Activated T-cell treated with anti-CD3 and anti-CD28 coated beads, Interleukin-2, amount 50 U/mL, for 1 hour (primary cell): ENCODE results near the gene AAGAB.
"Not testable (repeated sequence)": the region's sequence is repeated elsewhere in the genome, so short reads cannot be mapped to it uniquely, and the experiment has no call there.

ENCODE experiments used
- DNase-seq: peaks from one replicate; pipeline ENCODE4 v3.0.0-alpha.2; 2020

Gene AAGAB

DNA sequence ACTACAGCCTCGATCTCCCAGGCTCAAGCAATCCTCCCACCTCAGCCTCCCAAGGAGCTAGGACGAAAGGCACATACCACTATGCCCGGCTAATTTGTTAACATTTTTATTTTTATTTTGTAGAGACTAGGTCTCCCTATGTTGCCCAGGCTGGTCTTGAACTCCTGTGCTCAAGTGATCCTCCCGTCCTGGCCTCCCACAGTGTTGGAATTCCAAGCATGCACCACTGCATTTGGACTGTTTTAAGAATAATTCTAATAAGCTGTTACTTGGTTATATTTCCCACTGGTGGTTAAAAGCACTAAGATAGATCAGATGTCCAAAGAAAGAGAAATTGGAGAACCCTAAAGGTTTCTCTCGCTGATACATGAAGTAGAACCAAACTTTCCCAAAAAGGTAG is 3.1 kb downstream of the AAGAB start:
- DNase-seq, result no peak

DNA sequence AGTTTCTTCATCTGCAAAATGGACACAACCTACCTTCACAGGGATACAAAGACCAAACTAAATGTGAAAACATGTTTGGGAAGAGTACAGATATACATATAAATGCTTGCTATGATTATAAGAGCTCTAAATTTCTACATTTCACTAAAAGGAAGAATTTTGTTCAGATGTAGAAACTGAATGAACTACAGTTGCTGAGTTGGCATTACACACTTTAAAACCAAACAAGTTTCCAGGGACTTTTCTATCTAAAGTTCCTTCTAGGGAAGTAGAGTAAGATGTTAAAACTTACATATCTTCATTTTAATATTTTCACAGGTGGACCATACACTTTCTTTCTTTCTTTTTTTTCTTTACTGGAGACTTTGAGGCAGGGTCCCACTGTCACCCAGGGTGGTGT is 4.6 kb downstream of the AAGAB start:
- no peak for DNase-seq

DNA sequence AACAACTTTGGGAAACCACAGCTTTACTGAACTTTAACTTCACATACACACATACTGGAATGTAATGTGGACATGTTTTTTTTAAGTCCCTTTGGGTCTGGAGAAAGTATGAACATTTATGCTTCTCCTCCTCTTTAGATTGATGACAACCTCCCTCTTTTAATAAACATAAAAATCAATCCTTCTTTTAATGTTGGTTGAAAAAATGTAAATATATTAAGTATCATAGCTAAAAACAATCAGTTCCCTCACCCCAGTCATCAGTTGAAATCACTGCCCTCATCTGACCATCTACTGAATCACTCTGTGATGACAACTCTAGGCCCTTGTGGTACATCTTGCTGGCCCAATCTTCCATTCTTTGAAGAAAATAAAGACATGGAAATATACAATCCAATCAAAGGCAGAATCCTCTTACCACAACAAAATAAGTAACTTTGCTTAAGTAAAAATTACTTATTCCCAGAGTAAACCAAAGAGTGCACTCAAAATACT is 6.4 kb downstream of the AAGAB start:
- DNase-seq, result no peak

DNA sequence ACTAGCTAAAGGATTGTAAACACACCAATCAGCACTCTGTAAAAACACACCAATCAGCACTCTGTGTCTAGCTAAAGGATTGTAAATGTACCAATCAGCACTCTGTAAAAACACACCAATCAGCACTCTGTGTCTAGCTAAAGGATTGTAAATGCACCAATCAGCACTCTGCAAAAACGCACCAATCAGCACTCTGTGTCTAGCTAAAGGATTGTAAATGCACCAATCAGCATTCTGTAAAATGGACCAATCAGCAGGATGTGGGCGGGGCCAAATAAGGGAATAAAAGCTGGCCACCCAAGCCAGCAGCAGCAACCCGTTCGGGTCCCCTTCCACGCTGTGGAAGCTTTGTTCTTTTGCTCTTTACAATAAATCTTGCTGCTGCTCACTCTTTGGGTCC is 7.9 kb downstream of the AAGAB start:
- DNase-seq, result not testable (repeated sequence)

DNA sequence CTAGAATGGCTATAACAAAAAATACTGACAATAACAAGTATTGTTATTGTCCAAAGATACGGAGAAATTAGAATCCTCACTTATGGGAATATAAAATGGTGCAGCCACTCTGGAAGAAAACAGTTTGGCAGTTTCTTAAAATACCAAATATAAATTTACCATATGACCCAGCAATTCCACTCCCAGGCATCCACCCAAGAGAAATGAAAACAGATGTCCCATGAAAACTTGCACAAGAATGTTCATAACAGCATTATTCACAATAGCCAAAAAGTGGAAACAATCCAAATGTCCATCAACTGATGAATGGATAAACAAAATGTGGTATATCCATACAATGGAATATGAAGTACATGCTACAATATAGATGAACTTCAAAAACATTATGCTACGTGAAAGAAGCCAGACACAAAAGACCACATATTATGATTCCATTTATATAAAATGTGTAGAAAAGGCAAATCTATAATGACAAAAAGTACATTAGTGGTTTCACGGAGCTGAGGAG is 9.4 kb downstream of the AAGAB start:
- no peak for DNase-seq

DNA sequence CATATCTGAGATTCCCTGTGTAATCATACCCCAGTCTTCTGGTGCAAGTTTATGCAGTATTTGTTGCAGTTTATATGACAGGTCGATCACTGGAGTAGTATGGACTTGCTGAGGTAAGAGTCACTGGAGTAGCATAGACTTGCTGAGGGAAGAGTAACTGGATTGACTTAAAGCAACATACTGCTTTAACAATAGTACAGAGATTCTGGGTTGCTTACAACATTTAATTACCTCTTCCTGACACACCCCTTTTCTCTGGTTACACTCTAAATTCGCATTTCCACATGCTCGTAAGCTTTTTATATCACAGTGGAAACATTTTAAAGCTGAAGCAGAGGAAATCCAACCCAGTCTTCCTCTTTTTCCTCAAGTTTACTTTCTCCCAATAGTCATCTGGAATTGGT is 11.8 kb downstream of the AAGAB start:
- no peak for DNase-seq

DNA sequence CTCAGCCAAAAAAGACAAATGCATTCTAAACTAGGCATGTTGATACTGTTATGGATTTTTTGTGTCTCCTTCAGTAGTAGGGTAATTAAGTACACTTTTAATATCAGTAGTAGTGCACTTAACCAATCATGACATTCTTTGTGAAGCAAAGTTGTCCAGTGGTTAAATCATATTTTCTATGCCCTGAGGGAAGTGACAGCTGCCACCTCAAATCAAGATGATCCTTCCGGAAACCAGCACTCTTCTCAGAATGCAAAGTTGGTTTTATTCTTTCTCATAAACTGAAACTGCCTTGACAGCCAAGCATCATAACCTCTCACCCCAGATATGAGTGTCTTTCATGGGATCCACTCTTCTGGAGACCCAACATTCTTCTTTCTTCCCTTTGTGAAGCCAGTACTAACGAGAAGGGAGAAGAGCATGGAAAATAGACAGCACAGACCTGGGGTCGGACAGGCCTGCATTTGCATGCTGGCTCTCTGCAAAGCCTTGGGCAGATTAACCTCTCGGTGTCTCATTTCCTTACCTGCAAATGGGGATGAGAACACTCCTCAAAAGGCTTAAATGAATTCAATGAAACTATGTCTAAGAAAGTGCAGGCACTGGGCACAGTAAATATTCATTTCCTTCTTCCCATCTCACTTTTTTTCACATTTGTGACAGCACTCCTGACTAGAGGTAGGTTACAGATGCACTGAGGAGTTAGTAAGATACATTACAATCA is 13.2 kb downstream of the AAGAB start:
- no peak for DNase-seq

DNA sequence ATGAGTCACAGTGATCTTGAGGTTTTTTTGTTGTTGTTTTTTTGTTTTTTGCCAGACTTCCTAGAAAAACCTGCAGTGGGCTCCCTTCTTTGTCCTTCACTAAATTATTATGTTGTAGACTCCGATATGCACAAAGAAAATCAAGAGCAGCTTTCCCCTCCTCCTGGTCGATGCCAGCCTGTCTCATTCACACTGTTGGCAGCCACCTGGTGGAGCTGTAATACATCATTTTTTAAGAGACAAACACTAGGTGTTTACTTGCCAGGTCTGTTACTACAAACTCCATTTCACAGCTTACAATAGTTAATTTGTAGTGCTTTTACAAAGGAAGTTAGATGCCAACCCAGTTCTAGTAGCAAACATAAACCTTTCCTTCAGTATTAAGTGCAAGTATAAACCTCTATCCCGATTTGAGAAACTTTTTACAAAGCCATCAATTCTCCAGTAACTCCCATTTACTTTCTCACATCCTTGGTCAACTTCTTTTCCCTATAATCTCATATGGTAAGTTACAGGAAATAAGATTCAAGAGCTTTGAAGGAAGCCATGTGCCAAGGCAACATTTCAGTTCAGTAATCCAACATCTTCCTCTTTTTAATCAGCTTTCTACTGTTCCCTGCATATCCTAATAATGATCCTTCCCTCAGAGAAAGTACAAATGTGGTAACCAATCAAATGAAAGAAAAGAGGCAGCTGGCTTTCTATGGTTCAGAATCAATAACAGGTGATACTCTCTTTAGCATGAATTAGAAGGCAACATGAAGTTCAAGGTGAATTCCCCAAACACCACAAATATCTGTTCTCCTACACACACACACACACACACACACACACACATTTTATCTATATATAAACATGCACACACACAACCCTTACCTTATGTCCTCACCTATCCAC is 14.0 kb downstream of the AAGAB start:
- DNase-seq, result peak; percentile 32

DNA sequence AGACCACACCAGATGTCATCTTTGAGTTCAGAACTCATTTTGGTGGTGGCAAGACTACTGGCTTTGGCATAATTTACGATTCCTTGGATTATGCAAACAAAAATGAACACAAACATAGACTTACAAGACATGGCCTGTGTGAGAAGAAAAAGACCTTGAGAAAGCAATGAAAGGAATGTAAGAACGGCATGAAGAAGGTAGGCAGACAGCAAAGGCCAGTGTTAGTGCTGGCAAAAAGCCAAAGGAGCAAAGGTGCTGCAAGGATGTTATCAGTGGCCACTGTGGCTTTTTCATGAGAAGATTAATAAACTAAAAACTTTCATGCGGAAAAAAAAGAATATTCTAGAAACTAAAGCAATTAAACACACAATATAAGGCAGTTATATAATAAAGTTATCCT is 21.9 kb downstream of the AAGAB start:
- no peak for DNase-seq

DNA sequence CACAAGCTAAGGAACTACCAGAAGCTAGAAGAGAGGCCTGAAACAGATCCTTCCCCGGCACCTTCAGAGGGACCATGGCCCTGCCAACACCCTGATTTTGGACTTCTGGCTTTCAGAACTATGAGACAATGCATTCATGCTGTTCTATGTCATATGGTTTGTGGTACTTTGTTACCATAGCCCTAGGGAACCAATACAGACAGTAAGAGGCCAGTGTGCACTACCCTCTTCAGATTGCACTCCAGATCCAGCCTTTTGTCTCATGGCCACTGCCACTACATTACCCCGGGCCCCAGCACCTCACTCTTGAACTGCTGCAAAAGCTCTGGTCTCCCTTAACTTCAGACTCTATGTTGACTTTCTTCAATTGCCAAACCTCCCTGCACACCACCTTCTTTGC is 24.0 kb downstream of the AAGAB start:
- DNase-seq, result no peak

DNA sequence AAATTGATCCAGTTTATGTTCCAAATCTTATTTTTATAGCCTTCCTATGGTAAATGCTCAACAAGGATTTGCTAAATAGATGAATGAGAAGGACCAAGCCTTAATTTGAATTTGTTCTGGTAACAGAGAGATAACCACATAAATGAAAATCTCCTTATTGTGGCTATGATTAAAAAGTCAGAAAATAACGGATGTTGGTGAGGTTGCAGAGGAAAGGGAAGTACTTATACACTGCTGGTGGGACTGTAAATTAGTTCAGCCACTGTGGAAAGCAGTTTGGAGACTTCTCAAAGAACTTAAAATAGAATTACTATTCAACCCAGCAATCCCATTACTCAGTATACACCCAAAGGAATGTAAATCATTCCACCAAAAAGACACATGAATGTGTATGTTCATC is 26.2 kb downstream of the AAGAB start:
- DNase-seq, result no peak

DNA sequence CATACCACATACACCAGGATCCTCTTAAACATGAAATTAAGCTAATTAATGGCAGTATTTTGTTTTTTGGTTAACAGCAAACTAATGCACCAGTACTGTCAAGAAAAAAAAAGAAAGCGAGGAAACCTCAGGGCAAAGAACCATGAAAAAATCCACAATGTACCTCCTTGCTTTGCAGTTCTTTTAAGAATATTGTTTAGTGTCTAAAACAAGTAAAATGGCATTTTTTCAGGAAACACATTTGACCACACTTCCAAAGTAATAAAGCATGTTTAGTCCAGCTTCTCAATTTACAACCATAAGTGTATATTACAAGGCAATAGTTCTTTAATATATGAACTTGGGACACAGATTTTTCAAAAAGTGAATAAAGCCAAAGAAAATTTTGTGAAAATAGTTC is 26.6 kb downstream of the AAGAB start:
- no peak for DNase-seq

DNA sequence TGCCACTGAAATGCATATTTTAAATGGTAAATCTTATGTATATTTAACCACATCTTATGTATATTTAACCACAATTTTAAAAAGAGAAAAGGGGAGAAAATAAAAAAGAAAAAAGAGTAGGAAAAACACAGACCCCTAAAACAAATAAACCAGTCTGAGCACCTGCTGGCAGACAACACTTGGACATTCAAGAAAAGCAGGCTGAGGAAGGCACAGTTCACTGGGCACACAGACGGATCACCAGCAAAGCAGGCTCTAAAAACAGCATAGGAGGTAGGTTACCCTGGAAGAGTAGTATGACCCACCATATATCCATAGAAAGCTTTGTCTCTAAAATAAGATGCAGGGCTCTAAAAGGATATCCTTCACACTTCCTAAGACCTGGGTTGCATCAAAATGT is 27.0 kb downstream of the AAGAB start:
- DNase-seq, result no peak

DNA sequence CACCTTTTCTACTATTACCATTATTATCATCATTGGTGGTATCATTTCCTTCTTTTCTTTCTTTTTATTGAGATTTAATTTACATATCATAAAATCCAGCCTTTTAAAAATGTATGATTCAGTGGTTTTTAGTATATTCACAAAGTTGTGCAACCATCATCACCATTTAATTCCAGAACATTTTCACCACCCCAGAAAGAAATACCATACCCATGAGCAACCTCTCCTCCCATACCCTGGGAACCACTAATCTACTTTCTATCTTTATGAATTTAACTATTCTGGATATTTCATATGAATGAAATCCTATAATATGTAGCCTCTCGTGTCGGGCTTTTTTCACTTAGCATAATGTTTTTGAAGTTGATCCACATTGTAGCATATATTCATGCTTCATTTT is 29.1 kb downstream of the AAGAB start:
- no peak for DNase-seq

DNA sequence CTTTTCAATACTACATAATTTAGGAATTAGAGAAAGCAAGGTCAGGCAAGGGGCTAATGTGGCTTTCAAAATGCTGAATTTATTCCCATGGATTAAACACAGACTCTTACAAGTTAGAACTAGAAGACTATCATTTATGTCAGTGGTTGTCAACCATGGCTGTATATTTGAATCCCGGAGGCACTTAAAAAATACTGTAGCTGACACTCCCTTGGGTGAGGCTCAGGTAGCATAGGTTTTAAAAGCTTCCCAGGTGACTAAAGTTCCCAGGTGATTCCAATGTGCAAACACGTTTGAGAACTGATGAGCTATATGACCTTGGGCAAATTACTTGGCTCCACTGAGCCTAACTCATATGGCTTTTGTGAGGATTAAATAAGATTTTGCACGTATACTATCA is 29.6 kb downstream of the AAGAB start:
- no peak for DNase-seq

DNA sequence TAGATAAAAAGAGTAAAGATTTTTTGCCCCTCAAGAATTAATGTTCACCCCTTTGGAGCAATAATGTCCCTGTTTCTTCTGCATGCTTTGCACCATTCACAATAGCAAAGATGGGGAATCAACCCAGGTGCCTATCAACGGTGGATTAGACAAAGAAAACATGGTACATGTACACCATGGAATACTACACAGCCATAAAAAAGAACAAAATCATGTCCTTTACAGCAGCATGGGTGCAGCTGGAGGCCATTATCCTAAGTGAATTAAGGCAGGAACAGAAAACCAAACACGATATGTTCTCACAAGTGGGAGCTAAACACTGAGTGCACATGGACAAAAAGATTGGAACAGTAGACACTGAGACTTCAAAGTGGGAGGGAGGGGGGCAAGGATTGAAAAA is 35.2 kb downstream of the AAGAB start:
- no peak for DNase-seq

DNA sequence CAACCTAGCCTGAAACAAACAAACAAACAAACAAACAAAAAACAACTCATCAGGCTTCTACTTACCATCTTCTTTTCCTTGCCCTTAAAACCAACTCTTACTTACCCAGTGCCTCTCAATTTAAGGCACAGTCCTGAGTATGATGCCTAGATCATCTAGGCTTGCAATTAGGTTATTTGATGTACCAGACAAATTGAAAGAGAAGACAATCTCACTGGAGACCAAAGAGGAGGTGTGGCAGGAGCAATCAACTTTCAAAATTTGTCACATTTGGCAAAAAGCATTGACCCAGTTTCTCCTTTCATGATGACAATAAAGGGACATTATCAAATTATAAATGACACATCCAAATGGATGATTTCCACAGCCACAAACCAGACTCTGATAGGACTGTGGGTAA is 36.0 kb downstream of the AAGAB start:
- DNase-seq, result no peak

DNA sequence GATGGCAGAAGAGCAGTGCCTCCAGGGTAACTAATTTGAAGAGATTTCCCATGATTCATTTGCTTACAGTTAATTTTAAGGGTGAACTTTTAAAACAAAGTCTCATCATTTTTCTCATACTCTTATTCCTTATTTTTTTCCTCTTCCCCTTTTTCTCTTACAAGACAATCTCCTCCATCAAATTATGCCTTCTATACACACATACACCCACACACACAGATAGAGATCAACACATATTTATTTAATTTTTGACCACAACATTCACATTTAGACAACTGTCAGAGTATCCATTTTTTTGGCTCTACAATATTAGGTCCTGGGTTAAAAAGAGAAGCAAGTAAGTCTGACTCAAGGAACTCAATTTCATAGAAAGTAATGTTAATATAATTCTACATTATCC is 37.6 kb downstream of the AAGAB start:
- no peak for DNase-seq

DNA sequence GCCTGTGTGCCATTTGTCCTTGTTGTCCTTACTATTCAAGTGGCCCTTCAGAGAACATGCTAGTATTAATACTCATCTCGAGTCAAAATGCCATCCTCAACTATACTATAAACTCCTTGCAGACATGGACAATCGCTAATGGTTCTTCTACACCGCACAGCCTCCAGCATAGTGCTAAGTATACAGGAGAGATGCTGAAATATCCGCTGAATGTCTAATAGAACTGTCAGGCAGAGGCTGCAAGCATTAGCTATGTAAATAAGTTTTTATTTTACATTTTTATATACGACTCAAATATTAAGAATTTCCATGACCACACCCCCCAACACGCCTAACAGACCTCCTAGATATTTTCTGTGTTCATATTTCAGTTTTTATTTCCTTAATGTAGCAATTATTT is 39.4 kb downstream of the AAGAB start:
- DNase-seq, result no peak

DNA sequence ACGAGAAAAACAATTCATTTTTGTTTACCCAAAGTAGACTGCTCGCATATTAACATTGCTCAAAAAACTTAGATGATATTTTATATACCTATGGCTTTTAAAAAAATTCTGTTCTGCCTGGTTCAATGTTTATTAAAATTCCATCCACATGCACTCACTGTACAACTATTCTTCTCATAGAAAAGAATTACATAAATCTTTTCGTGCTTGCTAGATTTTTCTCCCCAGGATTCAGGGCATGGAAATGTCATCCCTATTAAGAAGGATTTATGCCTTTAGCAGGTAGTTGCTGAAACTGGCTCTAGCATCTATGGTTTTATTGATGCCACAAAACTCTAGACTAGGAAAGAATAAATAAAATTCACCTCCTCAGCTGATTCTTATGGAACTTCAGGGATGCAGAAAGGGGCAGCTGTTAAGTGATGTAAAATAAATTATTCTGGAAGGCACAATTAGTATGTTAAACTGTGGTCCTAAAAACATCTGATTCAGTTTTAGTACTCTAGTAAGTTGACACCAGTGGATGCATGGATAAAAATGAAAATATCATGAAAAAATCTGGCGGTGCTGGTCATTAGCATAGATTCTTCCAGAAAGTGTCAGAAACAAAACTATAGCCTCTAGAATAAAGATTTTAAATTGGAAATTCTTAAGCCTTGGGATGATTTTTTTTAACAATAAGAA is 41.6 kb downstream of the AAGAB start:
- no peak for DNase-seq

DNA sequence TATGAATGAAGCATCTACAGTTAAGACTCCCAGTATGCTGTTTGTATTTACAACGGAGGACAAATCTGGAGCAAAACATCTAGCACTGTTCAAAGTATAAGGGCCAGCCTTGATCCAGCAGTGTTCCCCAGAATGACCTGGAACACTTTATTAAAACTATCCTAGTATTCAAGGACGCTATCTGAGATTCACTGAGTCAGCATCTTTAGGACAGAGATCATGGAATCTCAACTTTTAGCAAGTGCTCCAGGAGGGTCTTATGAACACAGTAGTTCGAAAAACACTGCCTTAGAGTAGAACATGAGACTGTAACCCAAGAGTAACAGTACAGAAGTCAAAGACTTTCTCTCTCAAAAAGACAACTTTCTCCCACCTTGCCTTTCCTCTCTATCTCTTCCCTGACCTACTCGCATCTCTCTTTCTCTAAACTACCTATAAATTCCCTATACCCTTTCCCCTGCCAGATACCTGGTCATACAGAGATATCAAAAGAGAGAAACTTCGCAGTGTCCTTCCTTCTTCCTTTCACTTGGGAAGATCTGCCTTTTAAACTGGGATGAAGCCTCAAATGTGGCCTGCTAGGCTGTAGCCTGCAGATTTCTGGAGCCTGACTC is 43.8 kb downstream of the AAGAB start:
- no peak for DNase-seq

DNA sequence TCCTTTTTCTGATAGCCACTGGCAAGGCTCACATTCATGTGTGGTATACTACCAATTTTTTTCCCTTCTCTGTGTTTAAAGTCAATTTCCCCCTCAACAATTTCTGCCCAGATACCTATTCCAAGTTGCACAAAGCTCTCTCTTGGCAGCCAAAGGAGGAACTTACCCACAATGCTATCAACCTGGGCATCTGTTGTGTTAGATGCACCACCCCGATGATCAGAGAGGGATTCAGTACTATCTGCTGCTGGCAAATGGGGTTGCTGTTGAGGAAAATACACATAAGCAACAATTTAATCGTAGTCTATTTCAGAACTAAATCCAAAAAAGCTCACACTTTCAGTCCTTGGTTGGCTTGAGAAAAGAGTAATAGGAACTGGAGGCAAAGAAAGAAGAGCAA is 46.1 kb downstream of the AAGAB start:
- DNase-seq, result no peak
